H9 (cell line): Measurements from ENCODE around the gene TNRC18. TPM values are rescaled to one million over a fixed set of nuclear protein-coding genes. Genes with fewer than 3 reads are reported as not detected.

ENCODE experiments used
- DNase-seq: peaks from one replicate; pipeline ENCODE4 v3.0.0-alpha.2; 2017
- H2AFZ ChIP-seq: one replicate; pipeline ENCODE4 v1.6.1; 2013; ENCODE audit warnings: mild to moderate bottlenecking, low read length, control low read depth, moderate library complexity
- H2AK5ac ChIP-seq: 2 replicates; pipeline ENCODE4 v1.6.1; 2013; ENCODE audit warnings: low read length, control low read depth, mixed read lengths; ENCODE audit not compliant: insufficient read length
- H2BK120ac ChIP-seq: one replicate; pipeline ENCODE4 v1.6.1; 2013; ENCODE audit warnings: low read depth, mild to moderate bottlenecking, low read length, control low read depth, inconsistent platforms; ENCODE audit not compliant: poor library complexity, severe bottlenecking
- H2BK12ac ChIP-seq: 2 replicates; pipeline ENCODE4 v1.6.1; 2013; ENCODE audit warnings: low read length, control low read depth, mixed read lengths, low read depth; ENCODE audit not compliant: insufficient read length
- H2BK15ac ChIP-seq: 2 replicates; pipeline ENCODE4 v1.6.1; 2013; ENCODE audit warnings: low read depth, low read length, control low read depth
- H2BK20ac ChIP-seq: one replicate; pipeline ENCODE4 v1.6.1; 2013; ENCODE audit warnings: low read depth, mild to moderate bottlenecking, low read length, control low read depth, inconsistent platforms; ENCODE audit not compliant: poor library complexity, severe bottlenecking
- H2BK5ac ChIP-seq: 2 replicates; pipeline ENCODE4 v1.6.1; 2013; ENCODE audit warnings: low read length, control low read depth, mixed read lengths; ENCODE audit not compliant: insufficient read length
- H3K14ac ChIP-seq: 2 replicates; pipeline ENCODE4 v1.6.1; 2013; ENCODE audit warnings: low read length, control low read depth; ENCODE audit not compliant: insufficient read depth
- H3K18ac ChIP-seq: 2 replicates; pipeline ENCODE4 v1.6.1; 2013; ENCODE audit warnings: low read depth, mild to moderate bottlenecking, mixed read lengths, low read length, control low read depth; ENCODE audit not compliant: insufficient read length
- H3K23ac ChIP-seq: 2 replicates; pipeline ENCODE4 v1.6.1; 2013; ENCODE audit warnings: low read length, control low read depth, mixed read lengths, low read depth; ENCODE audit not compliant: insufficient read length
- H3K23me2 ChIP-seq: 2 replicates; pipeline ENCODE4 v1.6.1; 2013; ENCODE audit warnings: low read depth, mild to moderate bottlenecking, mixed read lengths, low read length, control low read depth; ENCODE audit not compliant: insufficient read length, poor library complexity, severe bottlenecking
- H3K27ac ChIP-seq: 2 replicates; pipeline ENCODE4 v1.5.1; 2013; ENCODE audit warnings: low read length, control low read depth, mixed read lengths, low read depth; ENCODE audit not compliant: insufficient read length
- H3K27me3 ChIP-seq: 2 replicates; pipeline ENCODE4 v1.6.1; 2013; ENCODE audit warnings: low read length, control low read depth, inconsistent platforms; ENCODE audit not compliant: insufficient read depth
- H3K4ac ChIP-seq: 2 replicates; pipeline ENCODE4 v1.6.1; 2013; ENCODE audit warnings: low read depth, mild to moderate bottlenecking, control low read depth, inconsistent platforms, low read length, moderate library complexity
- H3K4me1 ChIP-seq: 2 replicates; pipeline ENCODE4 v1.6.1; 2013; ENCODE audit warnings: low read length, control low read depth, inconsistent platforms; ENCODE audit not compliant: insufficient read depth
- H3K4me2 ChIP-seq: 2 replicates; pipeline ENCODE4 v1.6.1; 2013; ENCODE audit warnings: low read length, control low read depth, mixed read lengths; ENCODE audit not compliant: insufficient read length, insufficient read depth
- H3K56ac ChIP-seq: 2 replicates; pipeline ENCODE4 v1.6.1; 2013; ENCODE audit warnings: low read depth, mild to moderate bottlenecking, mixed read lengths, low read length, control low read depth; ENCODE audit not compliant: insufficient read length
- H3K79me1 ChIP-seq: 2 replicates; pipeline ENCODE4 v1.6.1; 2013; ENCODE audit warnings: low read depth, mild to moderate bottlenecking, moderate library complexity, low read length, control low read depth, inconsistent platforms; ENCODE audit not compliant: insufficient read depth, poor library complexity, severe bottlenecking
- H3K79me2 ChIP-seq: 2 replicates; pipeline ENCODE4 v1.6.1; 2013; ENCODE audit warnings: low read length, control low read depth, inconsistent platforms; ENCODE audit not compliant: insufficient read depth
- H3K9ac ChIP-seq: 2 replicates; pipeline ENCODE4 v1.6.1; 2013; ENCODE audit warnings: low read length, control low read depth, mixed read lengths; ENCODE audit not compliant: insufficient read length; ENCODE audit errors: extremely low read depth
- H3K9me3 ChIP-seq: one replicate; pipeline ENCODE4 v1.6.1; 2013; ENCODE audit warnings: low read depth, low read length, inconsistent platforms; ENCODE audit not compliant: control insufficient read depth
- H3T11ph ChIP-seq: one replicate; pipeline ENCODE4 v1.6.1; 2013; ENCODE audit warnings: mild to moderate bottlenecking, low read length, control low read depth, inconsistent platforms
- H4K20me1 ChIP-seq: one replicate; pipeline ENCODE4 v1.6.1; 2013; ENCODE audit not compliant: control insufficient read depth, insufficient read length, insufficient read depth
- H4K5ac ChIP-seq: 2 replicates; pipeline ENCODE4 v1.6.1; 2013; ENCODE audit warnings: low read depth, mild to moderate bottlenecking, mixed read lengths, low read length, control low read depth; ENCODE audit not compliant: insufficient read length
- H4K8ac ChIP-seq: replicated peaks from 2 replicates; pipeline ENCODE4 v1.6.1; 2013; ENCODE audit warnings: low read length, control low read depth, mixed read lengths, low read depth; ENCODE audit not compliant: insufficient read length
- H4K91ac ChIP-seq: 2 replicates; pipeline ENCODE4 v1.6.1; 2013; ENCODE audit warnings: low read depth, mild to moderate bottlenecking, moderate library complexity, mixed read lengths, low read length, control low read depth; ENCODE audit not compliant: insufficient read length
- H3K27ac Mint-ChIP-seq, 3 experiments: 2 replicates in 2 of 3; 3 replicates in 1 of 3; pipeline ENCODE4 v1.8.0; 2020 to 2021; ENCODE audit warnings: mixed read lengths in 3 of 3, mild to moderate bottlenecking in 1 of 3, moderate library complexity in 1 of 3
- H3K27me3 Mint-ChIP-seq: 2 replicates; pipeline ENCODE4 v1.8.0; 2021; ENCODE audit warnings: low read depth, mild to moderate bottlenecking, moderate library complexity, mixed read lengths
- H3K36me3 Mint-ChIP-seq, 3 experiments: 2 replicates in 2 of 3; 3 replicates in 1 of 3; pipeline ENCODE4 v1.8.0; 2020 to 2021; ENCODE audit warnings: low read depth in 3 of 3, mixed read lengths in 3 of 3; ENCODE audit not compliant: insufficient read depth in 1 of 3
- H3K4me1 Mint-ChIP-seq, 2 experiments: 2 replicates each; pipeline ENCODE4 v1.8.0; 2020; ENCODE audit warnings: mixed read lengths in 2 of 2
- H3K4me3 Mint-ChIP-seq, 2 experiments: 2 replicates in 1 of 2; 3 replicates in 1 of 2; pipeline ENCODE4 v1.8.0; 2020 to 2021; ENCODE audit warnings: mild to moderate bottlenecking in 2 of 2, mixed read lengths in 2 of 2, moderate library complexity in 1 of 2
- H3K9me3 Mint-ChIP-seq, 2 experiments: 2 replicates in 1 of 2; 3 replicates in 1 of 2; pipeline ENCODE4 v1.8.0; 2020; ENCODE audit warnings: mild to moderate bottlenecking in 2 of 2, mixed read lengths in 2 of 2, moderate library complexity in 1 of 2
- CTCF ChIP-seq: fragments of 200-600 bp; sonication (generic); conservative IDR thresholded peaks from 3 replicates; pipeline ENCODE4 v1.8.0; 2021; ENCODE audit warnings: antibody characterized with exemption, mild to moderate bottlenecking
- WGBS: extraction: QIAGEN DNeasy Blood & Tissue Kit; methylation state at CpG from one replicate; pipeline ENCODE4 v1.1.7; 2013; ENCODE audit warnings: missing lambda C conversion rate, low lambda C conversion rate, mixed read lengths; ENCODE audit not compliant: insufficient read length; ENCODE audit errors: extremely low coverage; 5-methylcytosine and 5-hydroxymethylcytosine counted together
- total RNA-seq: library from RNA; stranded (reverse); gene quantifications from 2 replicates; pipeline ENCODE4 v1.2.1, GENCODE V29; 2021

TNRC18 gene
- total RNA-seq, 1 experiment from 2014 or later: 21.2 TPM

- Histone ChIP-seq H2BK120ac (no peak overlapping the region), H2BK15ac (no peak overlapping the region), H3K4me1 (no peaks in the 10 kb centered on the region), H3K18ac (no peak overlapping the region), H3K56ac (no peak overlapping the region), H2BK20ac (no peak overlapping the region), H3T11ph (no peak overlapping the region), H3K4ac (no peak overlapping the region), H3K27me3 (no peaks in the 10 kb centered on the region), H3K23ac (no peak overlapping the region), H2AFZ (no peak overlapping the region), H3K23me2 (no peaks in the 10 kb centered on the region), H3K9me3 (no peaks in the 10 kb centered on the region), H3K14ac (no peak overlapping the region), H2AK5ac (no peak overlapping the region), H3K27ac (no peak overlapping the region), H4K91ac (no peak overlapping the region), H2BK12ac (no peak overlapping the region), H3K79me1 (no peaks in the 10 kb centered on the region), H4K20me1 (no peaks in the 10 kb centered on the region), H3K4me2 (no peak overlapping the region), H4K5ac (no peak overlapping the region), H4K8ac (no peak overlapping the region), H3K9ac (no peak overlapping the region), H3K79me2 (no peaks in the 10 kb centered on the region), H2BK5ac (no peak overlapping the region)
- H3K9me3 Mint-ChIP-seq: peaks cover 10 to 16% of the 10 kb centered on the region in 2 experiments
- H3K27ac Mint-ChIP-seq: no peak overlapping the region
- H3K4me3 Mint-ChIP-seq: no peak overlapping the region
- no peak for DNase-seq
- peaks cover 0 to 3% of the 10 kb centered on the region in 2 experiments; a peak in 2 of 4 replicates for H3K4me1 Mint-ChIP-seq
- H3K27me3 Mint-ChIP-seq: peaks cover 52% of the 10 kb centered on the region
- no peak for TF ChIP-seq CTCF
- peaks cover 2 to 17% (median 11%) of the 10 kb centered on the region in 3 experiments; a peak in 6 of 7 replicates for H3K36me3 Mint-ChIP-seq
- no CpG with 5 or more reads among the region's 5 CpGs for WGBS
Measured at GRCh38 chr7:5437987-5438386, 14.4 kb upstream of the TNRC18 start.
